Bronchial epithelial cell (primary cell): ENCODE results near the gene ANKRD22. TPM values are rescaled to one million over a fixed set of nuclear protein-coding genes. Genes with fewer than 3 reads are reported as not detected.

Source experiments
- DNase-seq: peaks from one replicate; pipeline ENCODE4 v3.0.0-alpha.2; 2010; ENCODE audit warnings: low read depth
- FAIRE-seq: peaks from 2 replicates; lab custom pipeline; 2011; peaks lifted over from hg19 to GRCh38; lab: Jason Lieb, UNC
- H3K27me3 ChIP-seq: 2 replicates; pipeline ENCODE4 v1.5.1; 2011; ENCODE audit warnings: low read length; ENCODE audit not compliant: control insufficient read depth, insufficient read depth
- H3K36me3 ChIP-seq: 2 replicates; pipeline ENCODE4 v1.5.1; 2011; ENCODE audit warnings: low read length; ENCODE audit not compliant: control insufficient read depth, insufficient read depth
- H3K4me3 ChIP-seq: 2 replicates; pipeline ENCODE4 v1.5.1; 2011; ENCODE audit warnings: mild to moderate bottlenecking, low read depth, low read length, control low read depth
- total RNA-seq: library from RNA; depleted of rRNA; stranded (reverse); fragments of >200 nt; gene quantifications from 2 replicates; pipeline ENCODE4 v1.2.1, GENCODE V29; 2014
- TF ChIP-seq, protein P1 (sequence below): IDR thresholded peaks from 2 replicates; pipeline ENCODE4 v1.5.1; 2011; ENCODE audit warnings: mild to moderate bottlenecking, moderate library complexity, low read length, control low read depth, inconsistent platforms; ENCODE audit not compliant: insufficient read depth, severe bottlenecking

ANKRD22 gene
- total RNA-seq, 1 donor from 2014 or later = 5.3 TPM

DNA sequence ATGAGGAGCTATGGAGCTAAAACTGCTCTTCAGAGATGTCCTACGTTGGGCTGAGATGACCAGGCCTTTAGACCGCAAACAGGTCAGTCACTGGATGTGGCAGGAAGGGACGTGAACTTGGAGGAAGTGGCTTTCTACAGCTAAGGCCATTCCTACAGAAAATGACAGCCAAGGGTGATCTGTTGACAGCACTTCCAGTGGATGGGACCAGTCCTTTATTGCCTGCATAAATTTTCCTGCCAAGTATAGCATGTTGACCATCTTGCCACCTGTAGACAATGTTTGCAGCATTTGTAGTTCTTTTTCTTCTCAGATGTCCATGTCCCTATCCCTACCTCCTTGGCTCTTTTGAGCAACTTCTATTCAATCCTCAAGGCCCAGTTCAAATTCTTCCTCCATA, 45.7 kb downstream of the ANKRD22 start:
- Histone ChIP-seq H3K27me3 (no peaks in the 10 kb centered on the region), H3K36me3 (no peaks in the 10 kb centered on the region), H3K4me3 (no peak overlapping the region)
- FAIRE-seq (no peak), DNase-seq (no peak)
- TF ChIP-seq, protein P1, sequence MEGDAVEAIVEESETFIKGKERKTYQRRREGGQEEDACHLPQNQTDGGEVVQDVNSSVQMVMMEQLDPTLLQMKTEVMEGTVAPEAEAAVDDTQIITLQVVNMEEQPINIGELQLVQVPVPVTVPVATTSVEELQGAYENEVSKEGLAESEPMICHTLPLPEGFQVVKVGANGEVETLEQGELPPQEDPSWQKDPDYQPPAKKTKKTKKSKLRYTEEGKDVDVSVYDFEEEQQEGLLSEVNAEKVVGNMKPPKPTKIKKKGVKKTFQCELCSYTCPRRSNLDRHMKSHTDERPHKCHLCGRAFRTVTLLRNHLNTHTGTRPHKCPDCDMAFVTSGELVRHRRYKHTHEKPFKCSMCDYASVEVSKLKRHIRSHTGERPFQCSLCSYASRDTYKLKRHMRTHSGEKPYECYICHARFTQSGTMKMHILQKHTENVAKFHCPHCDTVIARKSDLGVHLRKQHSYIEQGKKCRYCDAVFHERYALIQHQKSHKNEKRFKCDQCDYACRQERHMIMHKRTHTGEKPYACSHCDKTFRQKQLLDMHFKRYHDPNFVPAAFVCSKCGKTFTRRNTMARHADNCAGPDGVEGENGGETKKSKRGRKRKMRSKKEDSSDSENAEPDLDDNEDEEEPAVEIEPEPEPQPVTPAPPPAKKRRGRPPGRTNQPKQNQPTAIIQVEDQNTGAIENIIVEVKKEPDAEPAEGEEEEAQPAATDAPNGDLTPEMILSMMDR = no peak

DNA sequence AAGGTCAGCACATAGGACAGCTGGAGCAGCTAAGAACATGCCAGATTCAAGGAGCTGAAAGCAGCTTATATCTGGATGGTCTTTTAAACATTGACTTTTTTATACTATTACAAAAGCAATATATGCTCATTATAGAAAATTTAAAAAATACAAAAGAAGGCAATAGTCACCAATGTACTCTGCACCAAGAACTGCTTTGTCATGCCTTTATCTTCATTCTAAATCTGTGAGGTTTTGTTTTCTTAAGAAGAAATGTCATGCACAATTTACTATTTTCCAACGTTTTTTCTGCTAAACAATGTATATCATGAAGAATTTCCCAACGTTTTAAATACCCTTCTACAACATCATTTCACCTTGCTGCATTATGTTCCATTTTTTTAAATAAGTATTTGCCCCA, 46.3 kb downstream of the ANKRD22 start:
- DNase-seq = no peak
- Histone ChIP-seq H3K36me3 (no peaks in the 10 kb centered on the region), H3K4me3 (no peak overlapping the region), H3K27me3 (no peaks in the 10 kb centered on the region)
- no peak for FAIRE-seq
- TF ChIP-seq, protein P1 = no peak

DNA sequence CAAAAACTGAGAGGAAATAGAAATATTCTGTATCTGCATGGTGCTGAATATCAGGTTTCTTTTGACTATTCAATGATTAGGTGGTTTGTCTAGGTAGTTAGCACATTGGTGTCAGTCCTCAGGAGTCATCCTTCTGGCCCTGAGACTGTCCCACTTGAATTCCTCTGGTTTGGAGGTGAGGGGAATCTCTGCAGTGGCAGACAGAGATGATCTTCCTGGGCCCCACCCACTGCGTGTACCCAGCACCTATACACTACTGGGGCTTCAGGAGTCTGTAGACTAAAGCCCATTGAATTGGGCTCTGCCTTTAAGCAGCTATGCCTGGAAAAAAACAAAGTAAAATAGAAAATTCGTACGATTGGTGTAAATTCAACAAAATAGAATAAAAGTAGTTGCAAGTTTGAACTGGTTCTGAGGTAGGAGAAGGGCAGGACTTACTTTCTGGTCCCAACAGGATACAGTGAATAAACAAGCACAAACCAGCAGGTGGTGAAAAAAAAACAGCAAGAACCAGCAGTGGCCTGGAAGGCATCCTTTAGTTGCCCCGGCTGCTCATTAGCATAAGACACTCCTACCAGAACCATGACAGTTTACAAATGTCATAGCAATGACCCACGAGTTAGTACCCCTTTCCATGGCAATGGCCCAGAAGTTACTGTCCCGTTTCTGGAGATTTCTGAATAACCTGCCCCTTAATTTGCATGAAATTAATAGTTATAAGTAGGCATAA, 47.4 kb downstream of the ANKRD22 start:
- no peaks in the 10 kb centered on the region for H3K36me3 ChIP-seq
- H3K4me3 ChIP-seq = no peak overlapping the region
- no peaks in the 10 kb centered on the region for H3K27me3 ChIP-seq
- FAIRE-seq = no peak
- peak; percentile 29 for DNase-seq
- TF ChIP-seq, protein P1 = no peak

DNA sequence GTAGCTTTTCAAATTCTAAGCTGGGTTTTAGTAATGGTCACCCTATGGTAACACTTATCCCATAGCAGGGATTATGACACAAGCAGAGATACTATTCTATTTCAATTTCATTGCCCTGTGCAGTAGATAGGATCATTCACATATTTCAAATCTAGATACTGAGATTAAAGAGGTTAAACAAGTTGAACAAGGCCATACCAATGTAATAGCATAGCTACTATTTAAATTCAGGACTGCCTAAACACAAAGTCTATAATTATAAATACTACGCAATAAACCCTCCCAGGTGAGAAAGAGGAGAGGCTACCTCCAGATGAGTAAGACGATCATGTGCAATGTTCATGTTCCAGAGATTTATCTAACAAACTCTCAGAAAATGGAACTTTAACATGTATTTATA, 48.0 kb downstream of the ANKRD22 start:
- DNase-seq = no peak
- H3K27me3 ChIP-seq = no peaks in the 10 kb centered on the region
- TF ChIP-seq, protein P1 = no peak
- H3K36me3 ChIP-seq = no peaks in the 10 kb centered on the region
- FAIRE-seq = no peak
- H3K4me3 ChIP-seq = no peak overlapping the region

DNA sequence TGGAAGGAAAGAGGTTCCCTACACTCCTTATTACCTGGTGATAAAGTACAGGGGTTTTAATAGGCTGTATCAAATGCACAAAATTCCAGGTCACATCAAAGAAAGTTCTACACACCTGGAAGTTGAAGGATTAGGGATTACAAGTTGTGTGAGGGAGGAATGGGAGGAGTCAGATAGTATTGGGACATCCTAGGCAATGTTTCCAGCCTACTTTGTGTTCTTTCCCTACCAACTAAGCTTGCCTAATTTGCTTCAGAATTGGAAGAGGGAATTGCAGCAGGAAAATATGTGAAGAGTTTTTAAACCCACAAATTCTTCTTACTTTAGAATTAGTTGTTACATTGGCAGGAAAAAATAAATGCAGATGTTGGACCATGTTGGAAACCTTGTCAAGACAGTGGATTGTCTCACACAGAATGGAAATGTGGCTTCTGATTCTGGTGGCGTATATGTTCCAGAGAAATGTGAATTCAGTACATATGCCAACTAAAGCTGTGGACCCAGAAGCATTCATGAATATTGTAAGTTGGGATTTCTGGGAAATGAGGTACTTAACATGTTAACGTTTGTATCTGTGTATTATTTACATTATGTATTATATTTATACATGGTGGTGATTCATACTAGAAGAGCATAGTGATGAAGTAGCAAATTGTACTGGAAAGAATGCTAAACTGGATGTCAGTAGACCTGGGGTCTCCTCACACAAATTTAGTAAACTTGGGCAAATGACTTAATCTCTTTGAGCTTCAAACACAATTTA, 48.9 kb downstream of the ANKRD22 start, which contains the start of gene LIPM:
LIPM (plus strand) TSS at position 208 of the 763 bp plus-strand sequence; CDS start at position 375, 167 bp downstream.
- no peak within 1 kb of the TSS for H3K4me3 ChIP-seq
- FAIRE-seq = peak; percentile 18
- TF ChIP-seq, protein P1 = no peak

More for the DNA sequence above, 48.9 kb downstream of the ANKRD22 start, which contains the start of gene LIPM:
- no peak for DNase-seq
- Histone ChIP-seq H3K27me3 (no peaks in the 10 kb centered on the region), H3K36me3 (no peaks in the 10 kb centered on the region)
